Lower leg skin (tissue), 4 donors: ENCODE results near the gene CD200R1L. TPM values are rescaled to one million over a fixed set of nuclear protein-coding genes. Genes with fewer than 3 reads are reported as not detected.

ENCODE experiments used
- DNase-seq, 2 donors: peaks; one replicate each; pipeline ENCODE4 v3.0.0-alpha.2; 2019; ENCODE audit warnings: low spot score in 2 of 2
- H3K4me3 ChIP-seq: fragments of 200-600 bp; sonication (generic); 2 replicates; pipeline ENCODE4 v1.5.1; 2017; ENCODE audit warnings: mild to moderate bottlenecking, low read depth; ENCODE audit not compliant: poor library complexity, severe bottlenecking
- CTCF ChIP-seq, 3 donors: fragments of 450-650 bp; IDR thresholded peaks; one replicate each; pipeline ENCODE4 v1.5.1; 2016; ENCODE audit warnings: antibody characterized with exemption in 3 of 3, mild to moderate bottlenecking in 3 of 3, moderate library complexity in 2 of 3
- POLR2A ChIP-seq, 2 donors: fragments of 450-650 bp; IDR thresholded peaks; one replicate each; pipeline ENCODE4 v1.6.1; 2016 to 2017; ENCODE audit warnings: antibody characterized with exemption in 2 of 2, mild to moderate bottlenecking in 1 of 2, moderate library complexity in 1 of 2
- WGBS, 2 donors: methylation state at CpG; one replicate each; pipeline ENCODE4 v1.1.5; 2018; 5-methylcytosine and 5-hydroxymethylcytosine counted together
- intact Hi-C: fragments of 100-400 bp; cut with DNase I; formaldehyde crosslinking; loops from one replicate; pipeline ENCODE4 v1.15.0; 2023; ENCODE audit warnings: low total_unique reads
- total RNA-seq, 4 donors: library from RNA; depleted of rRNA; stranded (reverse); fragments of >200 nt; gene quantifications; one replicate each; pipeline ENCODE4 v1.1.0, GENCODE V29; 2016

CD200R1L gene
- total RNA-seq, 4 donors from 2014 or later: not detected

DNA sequence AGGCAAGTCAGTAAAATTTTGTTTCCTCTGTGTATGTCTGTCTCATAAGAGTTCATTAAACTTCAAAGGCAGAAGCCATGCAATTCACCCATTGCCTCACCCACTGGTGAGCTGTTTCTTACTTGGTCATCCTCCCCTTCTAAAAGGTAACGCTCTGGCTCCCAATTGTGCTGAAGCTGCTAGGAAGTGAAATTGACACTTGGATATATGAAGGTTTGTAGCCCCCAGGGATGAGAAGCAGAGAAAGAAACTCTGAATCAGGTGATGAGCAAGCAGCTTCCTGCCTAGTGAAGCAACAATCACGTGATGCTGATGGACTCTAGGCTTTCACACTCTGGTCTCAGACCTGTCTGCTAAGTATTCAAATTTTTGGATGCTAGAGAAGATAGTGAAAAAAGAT lies 70.7 kb downstream of the CD200R1L start:
- DNase-seq: no peak
- 42 to 50% methylated on average over 2 of the region's 2 CpGs for WGBS, 2 donors
- H3K4me3 ChIP-seq: no peak overlapping the region
- intact Hi-C loops: no loop called here
- TF ChIP-seq CTCF (IDR thresholded peaks at IDR 0.05) (no peak), POLR2A (IDR thresholded peaks at IDR 0.05) (no peak)

DNA sequence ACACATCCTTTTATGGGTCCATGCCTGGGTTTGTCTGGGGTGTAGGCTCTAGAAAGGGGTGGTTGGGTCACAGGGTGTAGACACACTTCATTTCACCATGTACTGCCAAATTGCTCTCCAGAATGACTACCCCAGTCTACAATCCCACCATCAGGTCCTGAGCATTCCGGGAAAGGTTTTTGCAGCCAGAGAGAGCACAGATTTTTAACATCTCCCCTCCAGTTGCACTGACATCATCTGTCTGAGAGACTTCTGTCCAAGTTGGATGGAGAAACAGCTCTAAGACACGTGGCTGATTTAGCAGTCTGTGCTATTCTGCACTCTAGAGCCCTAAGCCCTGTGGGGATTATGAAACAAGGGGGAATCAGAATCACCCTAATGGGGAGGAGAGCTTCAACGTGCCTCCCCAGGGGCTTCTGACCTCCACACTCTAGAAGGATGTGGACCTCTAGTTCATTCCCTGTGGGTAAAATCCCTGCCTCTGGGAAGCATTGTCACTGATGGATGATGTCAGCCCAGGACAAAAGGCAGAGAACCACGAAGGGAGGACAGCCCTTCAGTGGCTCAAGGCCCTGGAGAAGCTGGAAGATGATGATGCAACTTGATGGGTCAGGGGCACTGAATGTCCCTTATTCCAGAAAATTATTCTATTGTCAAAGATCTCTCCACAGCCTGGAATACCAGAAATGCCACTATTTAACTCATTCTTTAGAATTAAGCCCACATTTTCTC lies 71.5 kb downstream of the CD200R1L start:
- WGBS, 2 donors: 38 to 51% methylated on average over 4 of the region's 4 CpGs
- peak in 1 of 2 donors; percentile 29 for DNase-seq
- intact Hi-C loops: no loop called here
- no peak overlapping the region for H3K4me3 ChIP-seq
- no peak for TF ChIP-seq POLR2A (IDR thresholded peaks at IDR 0.05)
- no peak for TF ChIP-seq CTCF (IDR thresholded peaks at IDR 0.05)

DNA sequence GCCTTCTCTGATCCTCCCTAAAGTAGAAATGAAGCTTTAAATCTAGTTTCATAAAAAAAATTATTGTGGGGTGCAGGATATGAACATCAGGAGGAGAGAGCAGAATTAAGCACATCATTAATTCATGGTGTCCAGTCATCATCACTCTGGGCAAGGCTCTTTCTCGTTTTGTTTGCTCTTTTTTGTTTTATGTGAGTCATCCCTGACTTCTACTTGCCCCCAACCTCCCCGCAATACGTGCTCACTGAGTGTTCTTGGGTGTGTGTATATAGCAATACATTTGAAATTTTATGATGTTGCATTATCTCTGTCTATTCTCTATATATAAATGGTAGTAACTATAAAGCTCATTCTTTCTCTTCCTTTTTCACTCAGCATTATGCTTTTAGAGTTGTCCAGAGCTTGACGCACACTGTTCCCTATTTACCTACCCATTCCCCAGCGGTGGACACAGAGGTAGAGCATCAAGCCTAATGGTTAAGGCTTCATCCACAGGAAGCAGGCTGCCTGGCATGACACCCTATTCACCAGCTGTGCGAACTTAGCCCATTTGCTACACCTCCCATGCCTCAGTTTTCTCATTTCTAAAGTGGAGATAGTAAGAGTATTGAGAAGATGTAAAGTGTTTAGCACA lies 72.3 kb downstream of the CD200R1L start:
- no peak for TF ChIP-seq POLR2A (IDR thresholded peaks at IDR 0.05)
- TF ChIP-seq CTCF (IDR thresholded peaks at IDR 0.05): no peak
- DNase-seq: no peak
- 59 to 75% methylated on average over 6 of the region's 6 CpGs for WGBS, 2 donors
- no peak overlapping the region for H3K4me3 ChIP-seq
- intact Hi-C loops: no loop called here

DNA sequence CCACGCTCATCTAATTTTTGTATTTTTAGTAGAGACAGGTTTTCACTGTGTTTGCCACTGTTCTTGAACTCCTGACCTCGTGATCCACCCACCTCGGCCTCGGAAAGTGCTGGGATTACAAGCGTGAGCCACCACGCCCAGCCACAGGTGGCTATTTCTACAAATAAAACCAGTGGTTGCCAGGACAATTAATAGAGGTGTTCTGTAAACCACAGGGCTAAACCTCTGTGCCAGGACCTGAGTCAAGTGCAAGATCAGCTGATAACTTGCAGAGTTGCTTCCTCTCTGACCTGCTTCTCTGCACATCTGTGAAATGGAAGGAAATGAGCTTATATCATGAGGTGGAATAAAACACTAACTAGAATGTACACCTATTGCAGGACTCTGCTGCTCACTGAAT lies 72.8 kb downstream of the CD200R1L start:
- WGBS, 2 donors: 49 to 51% methylated on average over 6 of the region's 6 CpGs
- intact Hi-C loops: no loop called here
- DNase-seq: no peak
- no peak overlapping the region for H3K4me3 ChIP-seq
- TF ChIP-seq POLR2A (IDR thresholded peaks at IDR 0.05): no peak
- TF ChIP-seq CTCF (IDR thresholded peaks at IDR 0.05): no peak

DNA sequence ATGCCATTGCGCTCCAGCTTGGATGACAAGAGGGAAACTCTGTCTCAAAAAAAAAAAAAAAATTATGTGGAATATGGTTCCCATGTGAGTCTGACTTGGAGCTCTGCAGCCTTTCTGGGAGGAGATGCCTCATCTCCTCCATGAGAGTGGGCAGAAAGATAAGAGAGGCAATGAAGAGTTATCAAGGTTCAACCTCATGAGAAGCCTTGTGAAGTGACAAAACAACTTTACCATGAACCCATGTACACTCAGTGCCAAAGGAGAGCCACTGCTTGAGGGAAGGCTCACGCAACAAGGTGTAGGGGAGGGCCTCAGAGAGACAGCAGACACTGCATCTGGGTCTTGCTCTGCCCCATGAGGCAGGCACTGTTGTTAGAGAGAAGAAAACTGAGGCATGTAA lies 75.7 kb downstream of the CD200R1L start:
- TF ChIP-seq POLR2A (IDR thresholded peaks at IDR 0.05): no peak
- TF ChIP-seq CTCF (IDR thresholded peaks at IDR 0.05): no peak
- H3K4me3 ChIP-seq: no peak overlapping the region
- DNase-seq: no peak
- 93 to 94% methylated on average over 2 of the region's 2 CpGs for WGBS, 2 donors
- intact Hi-C loops: no loop called here
